ENCODE measurements around the gene NGFR. TPM values are rescaled to one million over a fixed set of nuclear protein-coding genes. Genes with fewer than 3 reads are reported as not detected.

The NGFR gene
- total RNA-seq, 1 donor from 2014 or later: 334 TPM

DNA sequence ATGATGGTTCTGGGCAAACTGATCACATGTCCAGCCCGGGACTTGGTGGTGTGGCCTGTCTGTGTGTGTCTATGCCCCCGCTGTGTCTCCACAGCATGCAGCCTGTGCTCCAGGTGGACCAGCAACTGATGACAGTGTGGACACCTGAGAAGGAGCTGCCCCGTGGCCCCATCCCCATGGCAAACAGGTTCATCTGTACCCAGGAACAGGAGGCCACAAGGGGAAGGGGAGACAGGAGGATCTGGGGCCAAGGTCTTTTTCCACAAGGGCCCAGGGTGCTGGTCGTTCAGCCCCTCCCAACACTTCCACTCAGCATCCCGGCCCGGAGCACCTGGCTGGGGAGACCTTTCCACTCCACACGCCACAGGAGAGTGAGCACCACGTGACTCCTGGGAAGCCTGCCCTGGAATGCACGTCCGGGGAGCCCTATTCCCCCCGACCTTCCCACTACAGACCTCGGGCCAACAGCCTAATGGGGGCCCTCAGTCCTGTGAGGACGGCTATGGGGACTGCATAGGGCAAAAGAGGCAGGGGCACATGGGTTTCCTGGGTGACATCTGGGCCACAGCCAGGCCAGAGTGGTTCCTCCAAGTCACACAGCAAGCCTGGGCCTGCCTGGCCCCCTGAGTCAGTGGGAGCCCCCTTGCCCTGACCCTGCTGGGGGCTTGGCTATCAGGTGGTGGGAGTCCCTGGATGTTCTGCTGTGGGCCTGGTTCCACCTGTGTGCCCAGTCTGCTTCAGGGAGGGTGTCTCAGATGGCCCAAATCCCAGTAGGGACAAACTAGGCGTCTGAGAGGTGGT lies 59.8 kb downstream of the NGFR start:
- TF ChIP-seq, protein P1, sequence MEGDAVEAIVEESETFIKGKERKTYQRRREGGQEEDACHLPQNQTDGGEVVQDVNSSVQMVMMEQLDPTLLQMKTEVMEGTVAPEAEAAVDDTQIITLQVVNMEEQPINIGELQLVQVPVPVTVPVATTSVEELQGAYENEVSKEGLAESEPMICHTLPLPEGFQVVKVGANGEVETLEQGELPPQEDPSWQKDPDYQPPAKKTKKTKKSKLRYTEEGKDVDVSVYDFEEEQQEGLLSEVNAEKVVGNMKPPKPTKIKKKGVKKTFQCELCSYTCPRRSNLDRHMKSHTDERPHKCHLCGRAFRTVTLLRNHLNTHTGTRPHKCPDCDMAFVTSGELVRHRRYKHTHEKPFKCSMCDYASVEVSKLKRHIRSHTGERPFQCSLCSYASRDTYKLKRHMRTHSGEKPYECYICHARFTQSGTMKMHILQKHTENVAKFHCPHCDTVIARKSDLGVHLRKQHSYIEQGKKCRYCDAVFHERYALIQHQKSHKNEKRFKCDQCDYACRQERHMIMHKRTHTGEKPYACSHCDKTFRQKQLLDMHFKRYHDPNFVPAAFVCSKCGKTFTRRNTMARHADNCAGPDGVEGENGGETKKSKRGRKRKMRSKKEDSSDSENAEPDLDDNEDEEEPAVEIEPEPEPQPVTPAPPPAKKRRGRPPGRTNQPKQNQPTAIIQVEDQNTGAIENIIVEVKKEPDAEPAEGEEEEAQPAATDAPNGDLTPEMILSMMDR (conservative IDR thresholded peaks at IDR 0.05): no peak
- Mint-ChIP-seq H3K4me3 (no peak overlapping the region), H3K9me3 (no peaks in the 10 kb centered on the region), H3K4me1 (peaks cover 18% of the 10 kb centered on the region), H3K36me3 (ENCODE audit: low read depth) (no peaks in the 10 kb centered on the region), H3K27ac (ENCODE audit: unreplicated experiment) (no peak overlapping the region), H3K27me3 (ENCODE audit: low read depth) (peaks cover 7% of the 10 kb centered on the region)
- no peak for DNase-seq (ENCODE audit: low read depth, low spot score)

DNA sequence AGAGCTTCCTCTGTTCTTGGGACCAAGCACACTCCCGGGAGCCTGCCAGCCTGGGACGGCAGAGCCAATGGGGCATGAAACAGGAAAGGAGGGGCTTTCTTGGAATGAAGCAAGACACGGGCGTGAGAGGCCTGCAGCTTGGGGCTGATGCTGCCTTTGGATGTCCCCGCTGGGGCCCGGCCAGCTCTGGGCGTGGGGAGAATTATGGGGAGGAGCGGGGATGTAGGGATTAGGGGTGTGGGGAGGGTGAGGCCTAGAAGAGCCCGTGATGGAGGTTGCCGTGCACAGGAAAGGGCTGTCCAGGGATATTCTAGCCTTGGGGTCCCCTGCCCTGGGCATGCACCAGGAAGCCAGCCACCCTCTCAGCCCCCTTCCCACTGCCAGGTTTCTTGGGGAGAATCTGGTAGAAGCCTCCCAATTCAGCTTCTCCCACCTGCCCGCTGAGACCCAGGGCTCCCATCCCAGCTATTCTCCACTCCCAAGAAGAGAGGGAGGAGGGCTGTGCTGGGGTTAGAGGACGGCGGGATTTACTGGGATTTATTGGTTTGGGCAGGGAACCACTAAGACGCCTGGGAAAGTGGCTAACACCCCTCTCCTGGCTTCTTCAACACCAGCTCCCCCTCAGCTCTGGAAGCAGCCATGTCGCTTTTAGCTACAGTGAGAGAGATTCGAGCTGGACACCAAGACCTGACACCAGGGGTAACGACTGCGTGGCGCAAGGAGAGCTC lies 60.6 kb downstream of the NGFR start:
- DNase-seq (ENCODE audit: low read depth, low spot score): no peak
- Mint-ChIP-seq H3K4me1 (peaks cover 17% of the 10 kb centered on the region), H3K27me3 (ENCODE audit: low read depth) (peaks cover 7% of the 10 kb centered on the region), H3K4me3 (no peak overlapping the region), H3K36me3 (ENCODE audit: low read depth) (no peaks in the 10 kb centered on the region), H3K9me3 (no peaks in the 10 kb centered on the region), H3K27ac (ENCODE audit: unreplicated experiment) (peak overlapping the region; percentile 43)
- TF ChIP-seq, protein P1 (conservative IDR thresholded peaks at IDR 0.05): no peak

DNA sequence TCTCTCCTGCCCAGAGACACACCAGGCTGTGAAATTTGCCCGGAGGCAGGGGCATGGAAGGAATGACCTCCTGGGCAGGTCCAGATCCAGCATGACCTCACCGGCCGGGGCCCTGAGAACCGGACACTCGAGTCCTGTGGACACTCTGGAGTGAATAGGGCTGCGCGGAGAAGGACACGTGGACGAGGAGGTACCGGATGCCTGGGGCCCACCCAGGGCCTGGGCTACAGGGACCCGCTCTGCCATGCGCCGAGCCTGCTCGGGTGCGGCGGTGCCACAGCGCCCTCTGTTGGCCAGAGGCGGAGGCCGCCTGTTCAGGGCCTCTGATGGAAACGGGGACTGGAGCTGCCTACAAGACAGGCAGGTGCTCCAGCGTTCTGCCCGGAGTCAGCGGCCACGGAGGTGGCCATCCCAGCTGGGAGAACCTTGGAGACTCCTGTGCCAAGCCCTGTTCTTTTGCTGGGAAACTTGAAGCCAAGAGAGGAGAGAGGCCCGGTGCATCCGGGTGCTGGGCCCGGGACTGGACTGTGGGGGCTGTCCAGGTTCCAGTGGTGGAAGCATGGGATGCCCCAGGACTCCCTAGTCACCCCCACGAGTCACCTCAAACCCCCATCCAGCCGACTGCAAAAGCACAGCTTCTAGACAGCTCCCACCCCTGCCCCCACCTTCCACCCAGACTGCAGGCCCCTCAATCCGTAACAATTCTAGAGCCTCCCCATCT lies 61.3 kb downstream of the NGFR start:
- H3K27ac Mint-ChIP-seq (ENCODE audit: unreplicated experiment): peak overlapping the region; percentile 43
- peaks cover 7% of the 10 kb centered on the region for H3K27me3 Mint-ChIP-seq (ENCODE audit: low read depth)
- no peak overlapping the region for H3K4me3 Mint-ChIP-seq
- H3K36me3 Mint-ChIP-seq (ENCODE audit: low read depth): no peaks in the 10 kb centered on the region
- TF ChIP-seq, protein P1 (conservative IDR thresholded peaks at IDR 0.05): peak; percentile 99
- H3K4me1 Mint-ChIP-seq: peaks cover 17% of the 10 kb centered on the region
- peak; percentile 98 for DNase-seq (ENCODE audit: low read depth, low spot score)
- no peaks in the 10 kb centered on the region for H3K9me3 Mint-ChIP-seq

DNA sequence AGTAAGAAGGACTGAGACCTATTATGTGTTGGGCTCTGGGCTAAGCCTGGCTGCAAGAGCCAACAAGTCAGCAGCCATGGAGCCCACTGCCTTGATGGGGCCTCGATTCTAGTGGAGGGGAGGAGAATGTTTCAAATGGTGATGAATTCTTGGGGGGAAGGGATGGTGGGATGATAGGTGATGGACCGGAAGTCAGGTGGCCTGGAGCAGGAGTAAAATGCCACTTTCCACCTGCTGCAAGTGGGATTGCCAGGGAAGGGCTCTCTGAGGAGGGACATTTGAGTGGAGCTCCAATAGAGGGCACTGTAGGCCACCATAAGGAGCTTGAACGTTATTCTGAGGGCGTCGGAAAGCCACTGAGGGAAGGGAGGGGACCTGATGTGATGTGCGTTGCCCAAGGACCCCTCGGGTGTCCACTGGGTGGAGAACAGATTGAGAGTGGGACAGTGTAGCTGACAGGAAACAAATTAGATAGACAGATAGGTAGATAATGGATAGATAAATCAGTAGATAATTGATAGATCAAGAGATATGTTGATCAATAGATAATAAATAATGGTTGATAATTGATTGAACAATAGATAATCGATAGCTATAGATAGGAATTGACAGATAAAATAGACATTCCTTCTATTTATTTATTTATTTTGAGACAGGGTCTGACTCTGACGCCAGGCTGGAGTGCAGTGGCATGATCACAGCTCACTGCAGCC lies 62.4 kb downstream of the NGFR start:
- H3K4me3 Mint-ChIP-seq: no peak overlapping the region
- TF ChIP-seq, protein P1 (conservative IDR thresholded peaks at IDR 0.05): peak; percentile 65
- peaks cover 10% of the 10 kb centered on the region for H3K27me3 Mint-ChIP-seq (ENCODE audit: low read depth)
- no peaks in the 10 kb centered on the region for H3K36me3 Mint-ChIP-seq (ENCODE audit: low read depth)
- no peak overlapping the region for H3K27ac Mint-ChIP-seq (ENCODE audit: unreplicated experiment)
- peak; percentile 56 for DNase-seq (ENCODE audit: low read depth, low spot score)
- peaks cover 17% of the 10 kb centered on the region for H3K4me1 Mint-ChIP-seq
- no peaks in the 10 kb centered on the region for H3K9me3 Mint-ChIP-seq

Small RNA genes within 50 kb of the gene (microRNA-seq; reads per million reads assigned to microRNA genes)
- not detected for gene MIR6165

Other genes with a start within 250 kb of the NGFR start
- gene ZNF652, start 133.0 kb upstream of the NGFR start, total RNA-seq: 42.1 and 44.1 TPM in 2 replicates
- 248 and 256 TPM in 2 replicates for gene PHB1, start 80.4 kb upstream of the NGFR start, total RNA-seq
- gene NXPH3, start 80.6 kb downstream of the NGFR start, total RNA-seq: 0.79 and 1.1 TPM in 2 replicates
- 51.9 and 60.3 TPM in 2 replicates for gene SPOP, start 182.8 kb downstream of the NGFR start, total RNA-seq
- 78.7 and 89.6 TPM in 2 replicates for gene SLC35B1, start 212.7 kb downstream of the NGFR start, total RNA-seq

Data from neural crest cell (in vitro differentiated cells).